ENCODE measurements around the gene C8B.

Gene C8B

DNA sequence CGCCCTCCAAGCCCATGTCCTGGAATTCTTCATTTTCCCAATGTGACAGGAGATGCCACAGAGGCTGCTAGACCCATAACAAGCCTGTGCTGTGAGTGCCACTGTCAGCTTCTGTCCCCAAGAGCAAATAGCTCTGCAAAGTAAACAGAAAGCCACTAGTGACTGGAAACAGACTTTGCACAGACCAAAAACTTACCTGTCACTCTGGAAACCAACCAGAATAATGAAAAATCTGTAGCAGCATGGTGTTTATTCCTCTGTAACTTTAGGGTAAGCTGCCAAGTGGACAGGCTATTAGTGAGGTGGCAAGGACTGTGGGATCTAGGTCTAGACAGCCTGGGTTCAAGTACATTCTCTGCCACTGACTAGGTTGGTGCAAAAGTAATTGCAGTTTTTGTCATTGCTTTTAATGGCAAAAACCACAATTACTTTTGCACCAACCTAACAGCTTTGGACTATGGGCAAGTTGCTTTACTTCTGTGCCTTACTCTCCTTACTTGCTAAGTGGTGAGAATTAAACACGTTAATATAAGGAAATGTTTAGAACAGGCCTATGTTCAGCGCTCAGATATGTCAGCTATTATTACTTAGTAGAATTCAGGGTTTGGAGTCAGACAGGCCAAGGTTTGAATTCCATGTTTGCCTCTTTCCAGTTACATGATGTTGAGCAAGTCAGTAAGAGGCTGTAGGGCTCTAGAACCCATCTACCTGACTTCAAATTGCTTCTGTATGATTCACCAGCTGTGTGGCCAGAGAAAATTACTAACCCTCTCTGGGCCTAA is at the start of gene C8B:
Gene C8B, minus strand, starts transcription at position 100 of the 782 bp plus-strand sequence. Its CDS starts 67 bp downstream, at position 33.
- DNase-seq = no peak

DNA sequence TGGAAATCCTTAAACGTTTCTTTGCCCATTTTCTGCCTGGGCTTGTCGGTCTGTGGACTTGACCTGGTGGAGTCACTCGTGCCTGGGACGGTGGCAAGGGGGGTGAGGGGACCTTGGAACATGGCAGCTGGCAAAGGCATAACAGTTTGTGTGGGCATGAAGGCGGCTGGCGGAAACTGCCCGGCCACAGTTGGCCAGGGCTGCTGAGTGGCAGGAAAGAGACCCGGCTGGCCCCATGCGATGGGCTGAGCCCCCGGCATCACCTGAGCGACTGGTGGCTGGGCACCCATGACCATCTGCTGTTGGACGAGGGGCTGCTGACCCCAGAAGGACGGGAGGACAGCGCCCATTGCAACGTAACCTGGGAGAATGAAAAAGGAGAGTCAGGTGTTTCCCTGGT is 49.3 kb upstream of the C8B start:
- no peak for DNase-seq

- no peak for DNase-seq
These were observed 47.7 kb upstream of the C8B start for GRCh38 chr1:57013522-57013921.

- DNase-seq = no peak
These were observed 46.5 kb upstream of the C8B start for GRCh38 chr1:57012315-57012714.

DNA sequence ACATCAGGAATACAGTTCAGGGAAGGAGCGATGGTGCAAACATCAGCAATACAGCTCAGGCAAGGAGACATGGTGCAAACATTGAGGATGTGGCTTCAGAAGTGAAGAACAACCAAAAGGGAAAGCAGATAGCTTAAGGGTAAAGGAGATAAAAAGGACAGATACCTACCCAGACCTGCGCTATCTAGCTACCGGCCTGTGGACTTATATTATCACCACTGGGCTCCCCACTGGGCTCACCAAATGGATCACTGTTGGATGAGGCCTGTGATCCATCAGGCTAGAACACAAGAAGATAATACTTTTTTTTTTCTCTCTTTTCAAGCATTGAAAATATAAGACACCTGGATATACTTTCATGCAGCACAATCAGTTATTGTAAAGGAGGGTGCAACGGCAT is 44.7 kb upstream of the C8B start:
- no peak for DNase-seq

DNA sequence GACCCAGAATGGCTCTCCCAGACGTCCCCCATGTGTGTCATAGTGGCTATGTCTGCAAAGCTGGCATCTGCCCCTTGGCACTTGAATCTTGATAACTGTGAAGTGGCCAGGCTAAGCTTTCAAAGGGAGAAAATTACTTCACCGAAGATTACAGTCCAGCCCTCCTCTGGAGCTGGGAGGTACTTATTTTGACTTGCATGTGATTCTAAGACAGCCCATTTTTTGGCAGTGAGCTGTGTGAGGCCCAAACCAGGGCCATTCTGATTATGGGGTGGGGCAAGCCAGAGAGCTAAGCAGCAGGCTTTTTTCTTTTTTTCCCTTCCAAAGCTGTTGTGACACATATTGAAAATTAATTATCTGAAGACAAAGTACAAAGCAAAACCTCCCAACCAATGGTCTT is 42.1 kb upstream of the C8B start:
- DNase-seq = no peak

GRCh38 chr1:57007472-57007871 is 41.7 kb upstream of the C8B start:
- DNase-seq = no peak

- DNase-seq = no peak
These were observed 37.8 kb upstream of the C8B start for GRCh38 chr1:57003398-57004139.

- DNase-seq = no peak
These were observed 29.7 kb upstream of the C8B start for GRCh38 chr1:56995414-56996100.

- no peak for DNase-seq
These were observed 27.7 kb upstream of the C8B start for GRCh38 chr1:56993475-56993874.

DNA sequence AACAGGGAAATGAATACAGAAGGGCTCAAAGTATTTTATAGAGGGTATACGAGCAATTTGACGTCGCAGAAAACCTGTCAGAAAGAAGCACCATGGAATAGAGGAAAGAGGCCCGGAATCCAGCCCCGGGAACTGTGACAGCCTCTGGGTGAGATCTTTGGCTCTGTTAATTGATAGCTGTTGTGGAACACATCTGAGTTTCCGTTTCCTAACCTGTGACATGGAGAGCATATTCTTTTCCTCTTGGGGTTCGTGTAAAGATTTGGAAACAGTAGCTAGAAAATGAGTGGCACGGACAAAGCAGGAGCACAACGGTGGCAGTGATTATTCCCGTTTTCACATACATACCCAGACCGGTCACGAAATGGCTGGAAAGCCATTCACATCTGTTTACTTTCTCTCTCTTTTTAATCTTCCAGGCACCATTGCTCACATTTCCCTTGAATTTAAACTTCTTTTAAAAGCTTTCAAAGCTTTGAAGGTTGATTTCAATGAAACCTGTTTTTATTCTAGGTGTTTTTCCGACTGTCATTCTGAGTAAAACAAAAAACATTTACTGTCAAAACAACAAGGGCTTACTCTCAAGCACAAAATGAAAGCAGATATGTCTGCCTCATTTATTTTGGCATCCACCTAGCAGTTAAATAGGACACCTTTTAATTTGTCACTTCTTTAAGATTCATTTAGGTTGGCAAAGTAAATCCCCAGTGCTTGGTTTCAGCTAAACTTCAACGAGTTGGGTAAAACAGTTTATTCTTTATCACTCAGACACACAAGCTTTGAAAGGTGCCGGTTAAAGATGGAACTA is 26.7 kb upstream of the C8B start:
- DNase-seq = no peak

- no peak for DNase-seq
These were observed 25.8 kb upstream of the C8B start for GRCh38 chr1:56991576-56991975.

DNA sequence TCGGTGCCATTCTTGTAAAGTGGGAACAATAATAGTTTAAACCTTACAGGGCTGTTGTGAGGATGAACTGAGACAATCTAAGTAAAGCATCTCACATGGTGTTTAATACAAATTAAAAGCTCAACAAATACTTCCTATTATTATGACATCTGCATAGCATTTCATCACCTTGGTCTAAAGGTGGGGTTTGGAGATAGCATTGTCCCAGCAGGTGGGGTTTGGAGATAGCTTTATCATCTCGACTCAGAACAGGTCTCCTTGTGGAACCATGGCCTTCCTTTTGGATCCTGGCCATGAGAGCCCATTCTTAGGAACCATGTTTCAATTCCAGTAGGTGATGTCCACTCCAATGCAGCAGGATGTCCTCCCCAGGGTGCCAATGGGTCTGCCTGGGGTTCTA is 20.6 kb upstream of the C8B start:
- DNase-seq = no peak

GRCh38 chr1:56985857-56986256 is 20.0 kb upstream of the C8B start:
- no peak for DNase-seq

GRCh38 chr1:56983484-56983883 is 17.7 kb upstream of the C8B start:
- DNase-seq = no peak

GRCh38 chr1:56979986-56980755 is 14.4 kb upstream of the C8B start:
- DNase-seq = no peak

DNA sequence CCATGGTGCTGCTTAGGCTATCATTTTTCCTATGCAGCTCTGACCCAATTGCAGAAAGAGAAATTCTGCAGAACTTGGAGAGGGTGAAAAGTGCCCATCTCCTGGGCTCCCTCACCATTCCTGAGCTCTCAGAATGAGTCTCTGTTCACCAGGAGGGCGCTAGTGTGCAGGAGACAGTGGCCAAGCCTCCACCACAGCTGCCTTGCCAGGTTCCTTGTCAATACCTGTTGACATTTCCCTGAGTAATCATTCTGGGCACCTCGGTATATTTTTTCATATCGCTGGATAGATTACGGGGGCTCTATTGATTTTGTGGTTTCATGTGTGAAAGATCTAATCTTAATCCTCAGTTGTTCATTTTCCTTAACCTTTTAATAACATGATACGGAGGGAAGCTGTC is 13.0 kb upstream of the C8B start:
- DNase-seq = no peak

- no peak for DNase-seq
These were observed 12.1 kb upstream of the C8B start for GRCh38 chr1:56977910-56978309.

- no peak for DNase-seq
These were observed 9.6 kb upstream of the C8B start for GRCh38 chr1:56975446-56975845.

DNA sequence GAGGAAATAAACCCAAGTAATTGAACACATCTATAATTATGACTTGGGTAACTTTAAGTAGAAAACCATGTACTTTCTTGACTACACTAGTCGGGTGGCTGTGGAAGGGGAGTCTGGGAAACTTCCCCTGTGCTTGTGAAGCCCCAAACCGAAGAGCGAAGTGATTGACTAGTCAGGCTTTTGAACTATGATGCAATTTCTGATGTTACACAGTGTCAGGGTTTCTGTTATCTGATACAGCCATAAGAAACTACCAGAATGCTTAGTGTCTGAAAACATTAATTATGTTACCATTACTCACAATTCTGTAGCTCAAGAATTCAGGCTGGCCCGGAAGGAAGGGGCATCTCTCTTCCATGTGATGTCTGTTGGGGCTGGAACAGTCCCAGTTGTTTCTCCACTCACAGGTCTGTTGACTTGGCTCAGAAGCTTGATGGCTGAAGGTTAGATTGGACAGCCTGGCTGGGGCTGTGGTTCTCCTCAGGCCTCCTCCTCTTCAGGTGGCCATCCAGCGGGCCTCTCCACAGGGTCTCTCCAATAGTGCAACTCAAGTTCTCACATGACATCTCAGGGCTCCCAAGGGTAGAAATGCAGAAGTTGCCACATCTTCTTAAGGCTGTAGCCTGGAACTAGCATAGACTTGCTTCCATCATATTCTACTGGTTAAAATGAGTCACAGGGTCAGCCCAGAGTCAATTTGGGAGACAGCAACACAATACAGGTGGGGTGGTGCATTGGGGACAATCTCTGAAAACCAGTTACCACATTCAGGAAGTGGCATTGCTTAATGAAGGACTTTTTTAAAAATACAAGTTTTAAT is 8.3 kb upstream of the C8B start:
- DNase-seq = no peak

GRCh38 chr1:56972976-56973375 is 7.2 kb upstream of the C8B start:
- DNase-seq = no peak

Measured in DMS153 (cell line).